Colonic mucosa (tissue), 4 donors: ENCODE results near the gene CD9. TPM values are rescaled to one million over a fixed set of nuclear protein-coding genes. Genes with fewer than 3 reads are reported as not detected.
"Not testable (repeated sequence)": the region's sequence is repeated elsewhere in the genome, so short reads cannot be mapped to it uniquely, and the experiment has no call there.

Source experiments
- DNase-seq: peaks from one replicate; pipeline ENCODE4 v3.0.0-alpha.2; 2020
- H3K27ac ChIP-seq: fragments of 200-600 bp; one replicate; pipeline ENCODE4 v1.8.0; 2021
- H3K27me3 ChIP-seq: fragments of 200-600 bp; one replicate; pipeline ENCODE4 v1.8.0; 2021
- H3K36me3 ChIP-seq: fragments of 200-600 bp; one replicate; pipeline ENCODE4 v1.8.0; 2021
- H3K4me1 ChIP-seq: fragments of 200-600 bp; one replicate; pipeline ENCODE4 v1.8.0; 2021; ENCODE audit warnings: mild to moderate bottlenecking
- H3K4me3 ChIP-seq: fragments of 200-600 bp; one replicate; pipeline ENCODE4 v1.8.0; 2021
- H3K9ac ChIP-seq, 2 donors: one replicate each; pipeline ENCODE4 v1.7.0; 2013; ENCODE audit warnings: control low read depth in 2 of 2, low read depth in 2 of 2, low read length in 2 of 2
- H3K9me3 ChIP-seq: fragments of 200-600 bp; one replicate; pipeline ENCODE4 v1.8.0; 2021
- intact Hi-C: fragments of 100-400 bp; cut with DNase I; formaldehyde crosslinking; loops from one replicate; pipeline ENCODE4 v1.14.1; 2022
- total RNA-seq, 2 donors: library from RNA; stranded (reverse); fragmentation: NEBNext Ultra II Directional in 1 of 2; extraction: Animal tissue kit (Norgen Biotek cat#: 25700) in 1 of 2; gene quantifications; one replicate each; pipeline ENCODE4 v1.2.1, GENCODE V29; 2021
- TF ChIP-seq, protein P1 (sequence below): fragments of 200-600 bp; IDR thresholded peaks from one replicate; pipeline ENCODE4 v1.8.0; 2022; ENCODE audit warnings: antibody characterized with exemption, mild to moderate bottlenecking
- donor health status: healthy.
- donor health status: DM: no; HTN: no; CAD: no.
- donor health status: DM: no; HTN: no; CAD: no.

CD9 gene
- total RNA-seq, 2 donors from 2014 or later: 589 to 665 TPM

GRCh38 chr12:6205761-6206160 is 5.6 kb downstream of the CD9 start:
- no peak overlapping the region for H3K4me3 ChIP-seq
- TF ChIP-seq, protein P1, sequence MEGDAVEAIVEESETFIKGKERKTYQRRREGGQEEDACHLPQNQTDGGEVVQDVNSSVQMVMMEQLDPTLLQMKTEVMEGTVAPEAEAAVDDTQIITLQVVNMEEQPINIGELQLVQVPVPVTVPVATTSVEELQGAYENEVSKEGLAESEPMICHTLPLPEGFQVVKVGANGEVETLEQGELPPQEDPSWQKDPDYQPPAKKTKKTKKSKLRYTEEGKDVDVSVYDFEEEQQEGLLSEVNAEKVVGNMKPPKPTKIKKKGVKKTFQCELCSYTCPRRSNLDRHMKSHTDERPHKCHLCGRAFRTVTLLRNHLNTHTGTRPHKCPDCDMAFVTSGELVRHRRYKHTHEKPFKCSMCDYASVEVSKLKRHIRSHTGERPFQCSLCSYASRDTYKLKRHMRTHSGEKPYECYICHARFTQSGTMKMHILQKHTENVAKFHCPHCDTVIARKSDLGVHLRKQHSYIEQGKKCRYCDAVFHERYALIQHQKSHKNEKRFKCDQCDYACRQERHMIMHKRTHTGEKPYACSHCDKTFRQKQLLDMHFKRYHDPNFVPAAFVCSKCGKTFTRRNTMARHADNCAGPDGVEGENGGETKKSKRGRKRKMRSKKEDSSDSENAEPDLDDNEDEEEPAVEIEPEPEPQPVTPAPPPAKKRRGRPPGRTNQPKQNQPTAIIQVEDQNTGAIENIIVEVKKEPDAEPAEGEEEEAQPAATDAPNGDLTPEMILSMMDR: no peak
- no peaks in the 10 kb centered on the region for H3K27me3 ChIP-seq
- H3K36me3 ChIP-seq: no peaks in the 10 kb centered on the region
- intact Hi-C loops: no loop called here
- peak overlapping the region in 1 of 2 donors; percentile 74 for H3K9ac ChIP-seq
- DNase-seq: no peak
- H3K9me3 ChIP-seq: no peaks in the 10 kb centered on the region
- peak overlapping the region; percentile 92 for H3K27ac ChIP-seq
- peaks cover 46% of the 10 kb centered on the region for H3K4me1 ChIP-seq

DNA sequence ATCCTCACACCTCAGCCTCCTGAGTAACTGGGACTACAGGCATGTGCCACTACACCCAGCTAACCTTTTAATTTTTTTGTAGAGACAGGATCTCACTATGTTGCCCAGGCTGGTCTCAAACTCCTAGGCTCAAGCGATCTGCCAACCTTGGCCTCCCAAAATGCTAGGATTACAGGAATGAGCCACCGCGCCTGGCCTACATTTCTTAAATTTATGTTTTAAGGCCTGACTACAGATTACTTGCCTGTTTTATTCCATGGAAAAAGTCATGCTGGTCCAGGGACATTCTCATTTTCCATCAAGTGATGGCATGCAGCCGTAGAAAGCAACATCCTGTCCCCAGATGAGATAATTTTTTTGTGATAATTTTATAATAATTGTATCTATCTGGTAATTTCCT is 6.1 kb downstream of the CD9 start:
- Histone ChIP-seq H3K4me3 (no peak overlapping the region), H3K9ac (peak overlapping the region in 1 of 2 donors; percentile 75), H3K27me3 (no peaks in the 10 kb centered on the region), H3K4me1 (peaks cover 46% of the 10 kb centered on the region), H3K36me3 (no peaks in the 10 kb centered on the region), H3K9me3 (no peaks in the 10 kb centered on the region), H3K27ac (peak overlapping the region; percentile 92)
- TF ChIP-seq, protein P1: no peak
- intact Hi-C loops: no loop called here
- no peak for DNase-seq

GRCh38 chr12:6207259-6207925 is 7.2 kb downstream of the CD9 start:
- Histone ChIP-seq H3K9ac (peak overlapping the region in 1 of 2 donors; percentile 75), H3K27ac (peak overlapping the region; percentile 92), H3K9me3 (no peaks in the 10 kb centered on the region), H3K36me3 (no peaks in the 10 kb centered on the region), H3K4me1 (peaks cover 52% of the 10 kb centered on the region), H3K4me3 (no peak overlapping the region), H3K27me3 (no peaks in the 10 kb centered on the region)
- intact Hi-C loops: no loop called here
- DNase-seq: no peak
- TF ChIP-seq, protein P1: no peak

DNA sequence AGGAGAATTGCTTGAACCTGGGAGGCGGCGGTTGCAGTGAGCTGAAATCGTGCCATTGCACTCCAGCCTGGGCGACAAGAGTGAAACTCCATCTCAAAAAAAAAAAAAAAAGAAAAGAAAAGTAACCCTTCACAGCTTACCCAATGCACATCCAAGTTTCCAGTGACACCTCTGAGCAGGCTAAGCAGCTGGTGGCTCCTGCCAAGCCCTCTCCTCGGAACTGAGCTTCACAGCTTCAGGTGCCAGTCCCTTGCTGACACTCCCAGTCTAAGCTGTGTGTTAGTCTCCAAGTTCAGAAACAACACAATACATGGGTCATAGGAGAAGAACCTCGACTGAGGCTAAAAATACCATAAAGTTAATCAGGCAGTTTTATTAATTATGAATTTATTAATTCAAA is 7.9 kb downstream of the CD9 start:
- H3K9me3 ChIP-seq: no peaks in the 10 kb centered on the region
- peak overlapping the region; percentile 92 for H3K27ac ChIP-seq
- no peaks in the 10 kb centered on the region for H3K27me3 ChIP-seq
- intact Hi-C loops: no loop called here
- H3K4me3 ChIP-seq: no peak overlapping the region
- H3K4me1 ChIP-seq: peaks cover 56% of the 10 kb centered on the region
- no peak for DNase-seq
- no peaks in the 10 kb centered on the region for H3K36me3 ChIP-seq
- TF ChIP-seq, protein P1: no peak
- H3K9ac ChIP-seq: peak overlapping the region in 1 of 2 donors; percentile 43

- H3K27me3 ChIP-seq, DNase-seq, H3K36me3 ChIP-seq, H3K4me3 ChIP-seq, H3K9me3 ChIP-seq, intact Hi-C loops: not testable (repeated sequence)
- Histone ChIP-seq H3K27ac (peak overlapping the region; percentile 64), H3K9ac (peak overlapping the region; percentile 36 to 69), H3K4me1 (peaks cover 50% of the 10 kb centered on the region)
Measured at GRCh38 chr12:6209428-6209827, 9.2 kb downstream of the CD9 start.

GRCh38 chr12:6211421-6211869 is 11.2 kb downstream of the CD9 start:
- Histone ChIP-seq H3K4me1 (peaks cover 44% of the 10 kb centered on the region), H3K9me3 (no peaks in the 10 kb centered on the region), H3K4me3 (no peak overlapping the region), H3K36me3 (no peaks in the 10 kb centered on the region), H3K9ac (peak overlapping the region in 1 of 2 donors; percentile 56), H3K27me3 (no peaks in the 10 kb centered on the region), H3K27ac (peak overlapping the region; percentile 64)
- TF ChIP-seq, protein P1: no peak
- no peak for DNase-seq
- intact Hi-C loops: no loop called here
